Smooth muscle cell of the brain vasculature (primary cell): ENCODE results near the gene MAP1S.
A peak's percentile ranks its signal among the peaks of the same experiment; 100 is the strongest.
"Not testable (repeated sequence)": the region's sequence is repeated elsewhere in the genome, so short reads cannot be mapped to it uniquely, and the experiment has no call there.

Experiments
- DNase-seq: peaks from one replicate; pipeline ENCODE4 v3.0.0-alpha.2; 2012; ENCODE audit warnings: low read depth, low spot score

MAP1S gene

GRCh38 chr19:17762505-17763229 lies 43.4 kb downstream of the MAP1S start:
- DNase-seq: no peak

- DNase-seq: no peak
These were observed 45.1 kb downstream of the MAP1S start for GRCh38 chr19:17764348-17764747.

- no peak for DNase-seq
These were observed 45.9 kb downstream of the MAP1S start for GRCh38 chr19:17765069-17765618.

DNA sequence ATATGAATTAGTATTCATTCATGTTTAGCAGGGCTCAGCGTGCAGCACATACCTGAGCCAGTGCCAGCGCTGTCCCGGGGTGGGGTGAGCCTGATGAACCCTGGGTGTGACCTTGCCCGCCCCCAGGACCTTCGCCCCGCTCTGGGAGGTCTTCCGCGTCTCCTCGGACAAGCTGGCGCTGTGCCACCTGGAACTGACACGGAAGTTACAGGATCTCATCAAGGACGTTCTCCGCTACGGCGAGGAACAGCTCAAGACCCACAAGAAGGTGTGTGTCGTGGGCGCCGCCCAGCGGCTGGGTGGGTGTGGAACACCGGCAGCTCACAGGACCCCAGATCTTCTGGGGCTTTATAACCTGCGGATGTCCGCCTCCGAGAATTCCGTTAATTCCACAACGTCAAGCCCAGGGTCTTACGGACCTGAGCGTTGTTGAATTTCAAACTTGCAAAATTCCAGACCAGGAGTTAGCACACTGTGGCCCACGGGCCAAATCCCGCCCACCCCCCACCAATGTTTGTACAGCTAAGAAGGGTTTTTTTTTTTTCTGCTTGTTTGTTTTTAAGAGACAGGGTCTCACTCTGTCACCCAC lies 47.4 kb downstream of the MAP1S start:
- peak; percentile 44 for DNase-seq

GRCh38 chr19:17767559-17767958 lies 48.3 kb downstream of the MAP1S start:
- no peak for DNase-seq

GRCh38 chr19:17770613-17771012 lies 51.3 kb downstream of the MAP1S start:
- no peak for DNase-seq

DNA sequence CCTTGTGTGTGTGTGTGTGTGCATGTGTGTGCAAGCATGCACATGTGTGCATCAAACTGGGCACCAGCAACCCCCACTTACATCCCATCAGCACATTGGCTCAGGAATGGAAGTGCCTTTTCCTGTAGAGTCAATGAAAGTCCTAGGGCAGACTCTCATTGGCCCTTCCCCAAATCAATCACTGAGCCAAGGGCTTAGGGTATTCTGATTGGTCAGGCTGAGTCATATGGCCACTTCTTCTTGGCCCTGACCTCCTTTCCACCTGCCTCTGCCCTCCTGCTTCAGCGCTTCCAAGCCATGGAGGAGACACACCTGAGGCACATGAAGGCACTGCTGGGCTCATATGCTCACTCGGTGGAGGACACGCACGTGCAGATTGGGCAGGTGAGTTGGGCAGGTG lies 52.9 kb downstream of the MAP1S start:
- no peak for DNase-seq

DNA sequence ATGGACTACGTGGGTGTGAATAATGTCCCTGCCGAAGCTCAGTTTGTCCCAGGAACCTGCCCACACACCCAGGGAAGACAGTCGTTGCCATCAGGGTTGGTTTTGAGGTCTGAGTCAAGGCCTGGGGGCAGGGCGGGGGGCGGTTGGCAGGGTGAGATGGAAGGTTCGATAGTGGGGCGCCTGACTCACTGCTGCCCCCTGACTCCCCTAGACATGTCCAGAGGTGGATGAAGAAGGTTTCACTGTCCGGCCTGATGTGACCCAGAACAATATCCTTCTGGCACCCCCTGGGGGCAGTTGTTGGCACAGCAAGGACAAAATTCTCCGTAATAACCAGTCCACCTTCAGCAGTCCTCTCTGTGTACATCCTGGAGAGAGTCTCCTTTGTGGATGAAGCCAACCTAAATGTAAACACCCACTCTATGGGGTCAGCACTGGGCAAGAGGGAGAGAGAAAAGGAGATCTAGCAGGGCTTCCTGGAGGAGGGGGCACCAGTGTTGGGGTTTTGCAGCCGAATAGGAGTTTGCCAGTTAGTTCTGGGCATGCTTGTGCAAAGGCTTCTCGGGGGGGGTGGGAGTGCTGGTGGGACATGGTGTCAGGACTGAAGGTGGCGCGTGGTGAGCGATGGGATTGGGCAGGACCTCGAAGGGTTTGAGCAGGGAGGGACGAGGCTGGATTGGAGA lies 56.1 kb downstream of the MAP1S start:
- DNase-seq: no peak

DNA sequence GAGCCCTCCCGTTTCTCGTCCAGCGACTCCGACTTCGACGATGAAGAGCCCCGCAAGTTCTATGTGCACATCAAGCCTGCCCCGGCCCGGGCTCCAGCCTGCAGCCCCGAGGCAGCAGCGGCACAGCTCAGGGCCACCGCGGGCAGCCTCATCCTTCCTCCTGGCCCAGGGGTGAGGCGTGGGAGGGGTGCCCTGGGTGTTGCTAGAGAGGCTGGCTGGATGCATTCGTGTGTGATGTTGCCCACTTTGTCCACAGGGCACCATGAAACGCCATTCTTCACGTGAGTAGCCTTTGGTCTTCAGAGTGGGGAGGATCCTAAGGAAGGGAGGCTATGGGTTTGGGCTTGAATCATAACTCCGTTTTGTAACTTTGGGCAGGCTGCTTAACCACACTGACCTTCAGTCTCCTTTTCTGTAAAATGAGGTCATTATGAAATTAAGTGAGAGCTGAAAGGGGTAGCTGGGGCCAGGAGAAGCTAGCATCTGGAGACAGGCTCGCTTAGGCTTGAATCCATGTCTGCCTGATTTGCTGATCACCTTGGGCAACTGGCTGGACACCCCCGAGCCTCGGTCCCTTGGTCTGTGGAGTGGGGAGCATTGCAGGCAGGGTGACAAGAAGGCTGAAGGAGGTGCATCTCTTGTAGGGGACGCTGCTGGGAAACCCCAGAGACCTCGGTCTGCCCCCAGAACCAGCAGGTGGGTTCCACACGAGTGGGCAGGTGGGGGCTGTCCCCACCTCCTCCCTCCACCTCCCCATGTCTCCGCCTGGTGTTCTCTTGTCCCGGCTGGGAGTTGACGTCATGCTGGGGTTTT lies 56.9 kb downstream of the MAP1S start:
- DNase-seq: no peak

GRCh38 chr19:17777840-17778239 lies 58.6 kb downstream of the MAP1S start:
- not testable (repeated sequence) for DNase-seq

GRCh38 chr19:17778251-17778967 lies 59.1 kb downstream of the MAP1S start:
- no peak for DNase-seq

- DNase-seq: no peak
These were observed 60.0 kb downstream of the MAP1S start for GRCh38 chr19:17778968-17779929.

DNA sequence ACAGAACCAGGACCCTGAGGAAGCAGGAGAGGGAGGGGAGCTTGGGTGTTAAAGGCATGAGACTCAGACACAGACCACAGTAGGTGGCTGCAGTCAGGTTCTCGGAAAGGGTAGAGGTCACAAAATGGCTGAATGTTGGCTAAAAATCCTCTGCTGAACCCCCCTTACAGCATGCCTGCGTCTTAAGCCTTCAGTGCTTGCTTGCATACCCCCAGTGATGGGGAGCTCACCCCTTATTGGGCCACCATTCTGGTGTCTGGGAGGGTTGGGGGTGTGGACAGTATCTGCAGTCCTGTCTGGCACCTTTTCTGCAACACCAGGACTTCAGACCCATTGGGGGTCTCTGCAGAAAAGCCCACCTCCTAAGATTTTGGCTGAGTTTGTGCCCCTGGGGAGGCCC lies 61.5 kb downstream of the MAP1S start:
- DNase-seq: no peak

- not testable (repeated sequence) for DNase-seq
These were observed 64.4 kb downstream of the MAP1S start for GRCh38 chr19:17783721-17784120.
